SJSA1 (cell line): ENCODE data around the gene FAF1. TPM values are rescaled to one million over a fixed set of nuclear protein-coding genes. Genes with fewer than 3 reads are reported as not detected.

Experiments used
- DNase-seq, 2 experiments: peaks; one replicate each; pipeline ENCODE4 v3.0.0-alpha.2; 2015 to 2020; ENCODE audit warnings: low spot score in 2 of 2, low read depth in 1 of 2
- H3K27ac ChIP-seq: fragments of 250-450 bp; sonication (Bioruptor Pico); 2 replicates; pipeline ENCODE4 v1.5.1; 2020; ENCODE audit warnings: mild to moderate bottlenecking, moderate library complexity
- H3K27me3 ChIP-seq: fragments of 250-450 bp; sonication (Bioruptor Pico); replicated peaks from 2 replicates; pipeline ENCODE4 v1.5.1; 2020; ENCODE audit warnings: mild to moderate bottlenecking, moderate library complexity
- H3K36me3 ChIP-seq: fragments of 250-450 bp; sonication (Bioruptor Pico); 2 replicates; pipeline ENCODE4 v1.5.1; 2020; ENCODE audit warnings: mild to moderate bottlenecking
- H3K4me1 ChIP-seq: fragments of 250-450 bp; sonication (Bioruptor Pico); replicated peaks from 2 replicates; pipeline ENCODE4 v1.6.1; 2021; ENCODE audit warnings: mild to moderate bottlenecking
- H3K4me3 ChIP-seq: fragments of 250-450 bp; sonication (Bioruptor Pico); 2 replicates; pipeline ENCODE4 v1.5.1; 2020; ENCODE audit warnings: mild to moderate bottlenecking
- H3K9me3 ChIP-seq: fragments of 250-450 bp; sonication (Bioruptor Pico); replicated peaks from 2 replicates; pipeline ENCODE4 v1.5.1; 2020; ENCODE audit warnings: mild to moderate bottlenecking
- total RNA-seq: library from RNA; depleted of rRNA; stranded (reverse); fragments of >200 nt; shearing (Covaris generic); gene quantifications from 2 replicates; pipeline ENCODE4 v1.2.3, GENCODE V29; 2014

The FAF1 gene
- total RNA-seq, 1 experiment from 2014 or later: 96.3 TPM

- no peak for DNase-seq
- Histone ChIP-seq H3K4me1 (no peaks in the 10 kb centered on the region), H3K9me3 (no peaks in the 10 kb centered on the region), H3K4me3 (no peak overlapping the region), H3K27ac (no peak overlapping the region), H3K27me3 (no peaks in the 10 kb centered on the region), H3K36me3 (no peaks in the 10 kb centered on the region)
Observed at GRCh38 chr1:50637460-50637859, 322.6 kb downstream of the FAF1 start.

GRCh38 chr1:50634251-50634650 is 325.8 kb downstream of the FAF1 start:
- Histone ChIP-seq H3K4me1 (no peaks in the 10 kb centered on the region), H3K4me3 (no peak overlapping the region), H3K36me3 (no peaks in the 10 kb centered on the region), H3K9me3 (no peaks in the 10 kb centered on the region), H3K27ac (no peak overlapping the region), H3K27me3 (no peaks in the 10 kb centered on the region)
- no peak for DNase-seq

GRCh38 chr1:50633465-50633864 is 326.6 kb downstream of the FAF1 start:
- H3K27me3 ChIP-seq: no peaks in the 10 kb centered on the region
- no peak for DNase-seq
- H3K4me1 ChIP-seq: no peaks in the 10 kb centered on the region
- no peak overlapping the region for H3K4me3 ChIP-seq
- no peaks in the 10 kb centered on the region for H3K9me3 ChIP-seq
- no peaks in the 10 kb centered on the region for H3K36me3 ChIP-seq
- no peak overlapping the region for H3K27ac ChIP-seq

GRCh38 chr1:50631161-50631560 is 328.9 kb downstream of the FAF1 start:
- no peaks in the 10 kb centered on the region for H3K4me1 ChIP-seq
- H3K27ac ChIP-seq: no peak overlapping the region
- H3K36me3 ChIP-seq: no peaks in the 10 kb centered on the region
- no peaks in the 10 kb centered on the region for H3K9me3 ChIP-seq
- H3K27me3 ChIP-seq: no peaks in the 10 kb centered on the region
- DNase-seq: no peak
- no peak overlapping the region for H3K4me3 ChIP-seq

GRCh38 chr1:50622259-50622658 is 337.8 kb downstream of the FAF1 start:
- Histone ChIP-seq H3K36me3 (0 out of 2 replicates have a peak, but pooled peaks cover 4% of the 10 kb centered on the region), H3K9me3 (no peaks in the 10 kb centered on the region), H3K4me3 (no peak overlapping the region), H3K4me1 (peaks cover 4% of the 10 kb centered on the region), H3K27ac (no peak overlapping the region), H3K27me3 (no peaks in the 10 kb centered on the region)
- no peak for DNase-seq

GRCh38 chr1:50620680-50621329 is 339.3 kb downstream of the FAF1 start:
- Histone ChIP-seq H3K9me3 (no peaks in the 10 kb centered on the region), H3K27me3 (no peaks in the 10 kb centered on the region), H3K36me3 (0 out of 2 replicates have a peak, but pooled peaks cover 4% of the 10 kb centered on the region), H3K4me3 (no peak overlapping the region), H3K4me1 (peaks cover 4% of the 10 kb centered on the region), H3K27ac (0 out of 2 replicates have a peak overlapping the region, but pooled peaks have one; percentile 11)
- peak; percentile 32 to 45 for DNase-seq

- H3K27me3 ChIP-seq: no peaks in the 10 kb centered on the region
- no peaks in the 10 kb centered on the region for H3K9me3 ChIP-seq
- no peak overlapping the region for H3K27ac ChIP-seq
- no peaks in the 10 kb centered on the region for H3K4me1 ChIP-seq
- H3K36me3 ChIP-seq: peaks cover 7% of the 10 kb centered on the region; the same call in 1 of the 2 replicates
- DNase-seq: no peak
- no peak overlapping the region for H3K4me3 ChIP-seq
Observed at GRCh38 chr1:50615036-50615750, 344.9 kb downstream of the FAF1 start.

GRCh38 chr1:50611675-50612074 is 348.4 kb downstream of the FAF1 start:
- Histone ChIP-seq H3K27ac (no peak overlapping the region), H3K9me3 (no peaks in the 10 kb centered on the region), H3K4me3 (no peak overlapping the region), H3K27me3 (no peaks in the 10 kb centered on the region), H3K36me3 (peaks cover 4% of the 10 kb centered on the region; the same call in 1 of the 2 replicates), H3K4me1 (no peaks in the 10 kb centered on the region)
- DNase-seq: no peak

- H3K9me3 ChIP-seq: no peaks in the 10 kb centered on the region
- DNase-seq: no peak
- no peaks in the 10 kb centered on the region for H3K27me3 ChIP-seq
- H3K36me3 ChIP-seq: peaks cover 4% of the 10 kb centered on the region; the same call in 1 of the 2 replicates
- H3K4me3 ChIP-seq: no peak overlapping the region
- H3K4me1 ChIP-seq: no peaks in the 10 kb centered on the region
- H3K27ac ChIP-seq: no peak overlapping the region
Observed at GRCh38 chr1:50610563-50610962, 349.5 kb downstream of the FAF1 start.

GRCh38 chr1:50609508-50609907 is 350.6 kb downstream of the FAF1 start:
- no peaks in the 10 kb centered on the region for H3K4me1 ChIP-seq
- no peaks in the 10 kb centered on the region; the same call in 1 of the 2 replicates for H3K36me3 ChIP-seq
- no peak overlapping the region for H3K27ac ChIP-seq
- no peaks in the 10 kb centered on the region for H3K9me3 ChIP-seq
- DNase-seq: no peak
- no peak overlapping the region for H3K4me3 ChIP-seq
- H3K27me3 ChIP-seq: no peaks in the 10 kb centered on the region

- Histone ChIP-seq H3K27ac (no peak overlapping the region), H3K4me3 (no peak overlapping the region), H3K36me3 (no peaks in the 10 kb centered on the region; the same call in 1 of the 2 replicates), H3K9me3 (no peaks in the 10 kb centered on the region), H3K4me1 (peaks cover 9% of the 10 kb centered on the region), H3K27me3 (no peaks in the 10 kb centered on the region)
- peak in 1 of 2 experiments; percentile 24 for DNase-seq
Observed at GRCh38 chr1:50605186-50605875, 354.7 kb downstream of the FAF1 start.

GRCh38 chr1:50604580-50604979 is 355.5 kb downstream of the FAF1 start:
- H3K4me1 ChIP-seq: peaks cover 9% of the 10 kb centered on the region
- no peak for DNase-seq
- H3K9me3 ChIP-seq: no peaks in the 10 kb centered on the region
- H3K27ac ChIP-seq: no peak overlapping the region
- no peaks in the 10 kb centered on the region for H3K27me3 ChIP-seq
- H3K36me3 ChIP-seq: no peaks in the 10 kb centered on the region; the same call in 1 of the 2 replicates
- H3K4me3 ChIP-seq: no peak overlapping the region

- Histone ChIP-seq H3K36me3 (no peaks in the 10 kb centered on the region), H3K4me3 (no peak overlapping the region), H3K27me3 (no peaks in the 10 kb centered on the region), H3K4me1 (peaks cover 9% of the 10 kb centered on the region), H3K27ac (no peak overlapping the region), H3K9me3 (no peaks in the 10 kb centered on the region)
- peak in 1 of 2 experiments; percentile 7 for DNase-seq
Observed at GRCh38 chr1:50603274-50604271, 356.5 kb downstream of the FAF1 start.
